PC-9 (cell line): Measurements from ENCODE around the gene L3MBTL1. TPM values are rescaled to one million over a fixed set of nuclear protein-coding genes. Genes with fewer than 3 reads are reported as not detected.

Source experiments
- BruUV-seq: library from RNA; stranded (reverse); fragments of 400-500 nt; replicated peaks from 2 replicates; lab custom pipeline; 2021; lab: Mats Ljungman, UMichigan
- CTCF ChIA-PET: fragments of 300-600 bp; sonication (Branson Sonifier 250); formaldehyde crosslinking; loops from one replicate; lab custom pipeline; 2022; ENCODE audit warnings: antibody characterized with exemption; lab: Charles Lee
- POLR2A ChIA-PET: fragments of 300-600 bp; sonication (Branson Sonifier 250); formaldehyde crosslinking; loops from one replicate; lab custom pipeline; 2022; ENCODE audit warnings: antibody characterized with exemption; ENCODE audit not compliant: unreplicated experiment; lab: Charles Lee
- DNase-seq, 2 experiments: peaks; one replicate each; pipeline versions ENCODE4 v3.0.0 to v3.0.0-alpha.2; 2015 to 2022; ENCODE audit warnings: mixed read lengths in 1 of 2
- H2AFZ ChIP-seq: fragments of 200-600 bp; sonication (generic); 2 replicates; pipeline ENCODE4 v1.8.1; 2017; ENCODE audit warnings: antibody characterized with exemption
- H3F3A ChIP-seq: fragments of 200-600 bp; sonication (generic); 2 replicates; pipeline ENCODE4 v1.8.1; 2017; ENCODE audit warnings: antibody characterized with exemption, mild to moderate bottlenecking, low read depth; ENCODE audit not compliant: insufficient read depth
- H3K27ac ChIP-seq: fragments of 200-600 bp; sonication (generic); 2 replicates; pipeline ENCODE4 v1.6.1; 2016; ENCODE audit warnings: mixed run types
- H3K27me3 ChIP-seq: fragments of 200-600 bp; sonication (generic); 2 replicates; pipeline ENCODE4 v1.6.1; 2016; ENCODE audit warnings: low read depth, mixed run types; ENCODE audit not compliant: insufficient read depth
- H3K36me3 ChIP-seq: fragments of 200-600 bp; sonication (generic); 2 replicates; pipeline ENCODE4 v1.6.1; 2016; ENCODE audit warnings: low read depth, mixed run types
- H3K4me1 ChIP-seq: fragments of 200-600 bp; sonication (generic); replicated peaks from 2 replicates; pipeline ENCODE4 v1.6.1; 2016; ENCODE audit warnings: mixed run types; ENCODE audit not compliant: insufficient read depth
- H3K4me2 ChIP-seq: fragments of 200-600 bp; sonication (generic); 2 replicates; pipeline ENCODE4 v1.6.1; 2017; ENCODE audit warnings: mixed run types
- H3K4me3 ChIP-seq: fragments of 200-600 bp; sonication (generic); 2 replicates; pipeline ENCODE4 v1.6.1; 2016; ENCODE audit warnings: mixed run types
- H3K79me2 ChIP-seq: fragments of 200-600 bp; sonication (generic); 2 replicates; pipeline ENCODE4 v1.6.1; 2017; ENCODE audit warnings: low read depth, mixed run types
- H3K9me2 ChIP-seq: fragments of 200-600 bp; sonication (generic); 2 replicates; pipeline ENCODE4 v1.8.1; 2017; ENCODE audit warnings: mild to moderate bottlenecking; ENCODE audit not compliant: insufficient read depth
- H3K9me3 ChIP-seq: fragments of 200-600 bp; sonication (generic); 2 replicates; pipeline ENCODE4 v1.8.1; 2016; ENCODE audit warnings: low read depth; ENCODE audit not compliant: insufficient read depth
- H4K20me1 ChIP-seq: fragments of 200-600 bp; sonication (generic); 2 replicates; pipeline ENCODE4 v1.8.1; 2017; ENCODE audit not compliant: insufficient read depth
- CTCF ChIP-seq: fragments of 200-600 bp; sonication (generic); conservative IDR thresholded peaks from 2 replicates; pipeline ENCODE4 v1.6.1; 2017; ENCODE audit warnings: mixed run types, antibody characterized with exemption, mild to moderate bottlenecking, moderate library complexity
- EZH2 ChIP-seq: fragments of 200-600 bp; sonication (generic); IDR thresholded peaks from 2 replicates; pipeline ENCODE4 v1.8.0; 2017; ENCODE audit warnings: antibody characterized with exemption, low read depth
- intact Hi-C: fragments of 100-400 bp; cut with micrococcal nuclease; formaldehyde crosslinking; loops from one replicate; pipeline ENCODE4 v1.10.0; 2022; ENCODE audit not compliant: unreplicated experiment
- total RNA-seq: library from RNA; stranded (reverse); gene quantifications from 2 replicates; pipeline ENCODE4 v1.2.3, GENCODE V29; 2021

Gene L3MBTL1
- total RNA-seq, 1 experiment from 2014 or later = 34.9 TPM

GRCh38 chr20:43529457-43530153, 22.1 kb downstream of the L3MBTL1 start:
- intact Hi-C loops = loop anchor here (10.0 kb wide), 1 partner anchor 665 kb away; no protein-coding TSS in a partner anchor
- no peaks in the 10 kb centered on the region for H3K9me2 ChIP-seq
- H2AFZ ChIP-seq = no peak overlapping the region
- H3K4me2 ChIP-seq = no peak overlapping the region
- H3K27ac ChIP-seq = no peak overlapping the region
- DNase-seq = no peak
- POLR2A ChIA-PET = no interaction called here
- no TSS peak for BruUV-seq
- no peak for TF ChIP-seq EZH2
- TF ChIP-seq CTCF = no peak
- CTCF ChIA-PET = no interaction called here
- H3K4me1 ChIP-seq = no peaks in the 10 kb centered on the region
- no peaks in the 10 kb centered on the region for H4K20me1 ChIP-seq
- H3K79me2 ChIP-seq = no peaks in the 10 kb centered on the region
- no peak overlapping the region for H3K4me3 ChIP-seq
- no peaks in the 10 kb centered on the region for H3K36me3 ChIP-seq
- no peaks in the 10 kb centered on the region for H3F3A ChIP-seq
- H3K27me3 ChIP-seq = no peaks in the 10 kb centered on the region
- H3K9me3 ChIP-seq = no peaks in the 10 kb centered on the region

DNA sequence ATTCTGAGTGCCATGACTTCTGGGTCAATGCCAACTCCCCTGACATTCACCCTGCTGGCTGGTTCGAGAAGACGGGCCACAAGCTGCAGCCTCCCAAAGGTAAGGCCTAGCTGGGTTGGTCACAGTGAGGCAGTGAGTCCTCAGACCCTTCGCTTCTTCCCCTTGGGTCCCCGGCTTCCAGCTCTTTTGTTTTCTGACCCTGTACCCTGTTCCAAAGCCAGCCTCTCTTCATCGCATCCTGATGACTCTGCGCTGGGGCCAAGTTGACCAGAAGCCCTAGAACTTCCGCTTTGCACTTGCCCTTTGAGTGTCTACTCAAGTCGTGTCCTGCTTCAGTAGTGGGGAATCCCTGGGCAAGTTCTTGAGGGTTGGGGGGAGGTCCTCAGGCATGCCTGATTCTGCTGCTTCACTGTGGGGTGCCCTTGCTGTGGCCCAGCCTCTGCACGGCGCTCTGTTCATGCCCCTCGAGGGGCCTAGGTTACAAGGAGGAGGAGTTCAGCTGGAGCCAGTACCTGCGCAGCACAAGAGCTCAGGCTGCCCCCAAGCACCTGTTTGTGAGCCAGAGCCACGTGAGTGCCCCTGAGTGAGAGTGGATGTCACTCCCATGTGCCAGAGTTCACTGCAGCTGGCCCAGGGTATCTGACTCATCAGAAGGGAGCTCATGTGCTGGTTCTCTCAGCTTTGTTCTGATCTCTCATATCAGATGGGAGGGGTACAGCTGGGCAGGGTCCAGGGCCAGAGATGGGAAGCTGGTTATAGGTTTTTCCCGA, 23.0 kb downstream of the L3MBTL1 start:
- CTCF ChIA-PET = no interaction called here
- BruUV-seq = no TSS peak
- Histone ChIP-seq H3F3A (no peaks in the 10 kb centered on the region), H3K36me3 (no peaks in the 10 kb centered on the region), H3K27me3 (no peaks in the 10 kb centered on the region), H4K20me1 (no peaks in the 10 kb centered on the region), H3K4me3 (no peak overlapping the region), H3K27ac (no peak overlapping the region), H3K9me3 (no peaks in the 10 kb centered on the region), H3K4me1 (no peaks in the 10 kb centered on the region), H3K79me2 (no peaks in the 10 kb centered on the region), H2AFZ (no peak overlapping the region), H3K4me2 (no peak overlapping the region), H3K9me2 (no peaks in the 10 kb centered on the region)
- intact Hi-C loops = loop anchor here (10.0 kb wide), 1 partner anchor 664 kb away; no protein-coding TSS in a partner anchor
- no peak for DNase-seq
- POLR2A ChIA-PET = no interaction called here
- TF ChIP-seq CTCF (no peak), EZH2 (no peak)

DNA sequence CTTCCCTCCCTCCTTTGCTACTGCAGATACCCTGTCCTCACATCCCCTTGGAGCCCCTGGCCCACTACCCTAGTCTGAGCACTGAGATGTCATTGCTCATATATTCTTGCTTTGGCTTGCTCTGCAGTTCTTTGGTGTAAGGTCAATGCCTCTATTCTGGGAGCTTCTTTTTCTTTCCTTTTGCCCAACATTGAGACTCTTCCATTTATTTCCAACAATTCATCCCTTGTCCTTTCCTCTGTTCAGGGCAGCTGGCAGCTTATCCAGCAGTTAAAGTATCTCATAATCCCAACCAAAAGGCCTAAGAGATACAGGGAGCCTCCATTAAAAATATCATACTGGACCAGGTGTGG, 23.6 kb downstream of the L3MBTL1 start:
- H3K27ac ChIP-seq = no peak overlapping the region
- no peaks in the 10 kb centered on the region for H4K20me1 ChIP-seq
- no peak for TF ChIP-seq CTCF
- no peaks in the 10 kb centered on the region for H3F3A ChIP-seq
- no peak overlapping the region for H3K4me2 ChIP-seq
- POLR2A ChIA-PET = no interaction called here
- no peaks in the 10 kb centered on the region for H3K36me3 ChIP-seq
- H3K4me3 ChIP-seq = no peak overlapping the region
- CTCF ChIA-PET = no interaction called here
- H3K9me3 ChIP-seq = no peaks in the 10 kb centered on the region
- H3K9me2 ChIP-seq = no peaks in the 10 kb centered on the region
- BruUV-seq = no TSS peak
- no peaks in the 10 kb centered on the region for H3K79me2 ChIP-seq
- no peaks in the 10 kb centered on the region for H3K4me1 ChIP-seq
- H3K27me3 ChIP-seq = no peaks in the 10 kb centered on the region
- intact Hi-C loops = loop anchor here (10.0 kb wide), 1 partner anchor 664 kb away; no protein-coding TSS in a partner anchor
- H2AFZ ChIP-seq = no peak overlapping the region
- DNase-seq = no peak
